ENCODE measurements around the gene ATP2B2. TPM values are rescaled to one million over a fixed set of nuclear protein-coding genes. Genes with fewer than 3 reads are reported as not detected.

Gene ATP2B2
- total RNA-seq, 1 experiment from 2014 or later, result not detected

DNA sequence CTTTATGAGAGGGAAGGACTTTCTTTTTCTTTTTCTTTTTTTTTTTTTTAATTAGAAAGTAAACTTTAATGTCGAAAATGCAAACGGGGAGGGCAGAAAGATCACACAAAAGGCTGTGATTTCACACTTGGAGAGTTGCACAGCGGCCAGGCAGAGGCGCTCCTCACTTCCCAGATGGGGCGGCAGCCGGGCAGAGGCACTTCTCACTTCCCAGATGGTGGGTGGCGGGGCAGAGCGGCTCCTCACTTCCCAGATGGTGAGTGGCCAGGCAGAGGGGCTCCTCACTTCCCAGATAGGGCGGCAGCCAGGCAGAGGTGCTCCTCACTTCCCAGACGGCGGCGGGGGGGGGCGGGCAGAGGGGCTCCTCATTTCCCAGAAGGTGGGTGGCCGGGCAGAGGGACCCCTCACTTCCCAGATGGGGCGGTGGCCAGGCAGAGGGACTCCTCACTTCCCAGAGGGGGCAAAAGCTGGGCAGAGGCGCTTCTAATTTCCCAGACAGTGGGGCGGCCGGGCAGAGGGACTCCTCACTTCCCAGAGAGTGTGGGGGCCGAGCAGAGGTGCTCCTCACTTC, 88.6 kb downstream of the ATP2B2 start:
- no peaks in the 10 kb centered on the region for H3K79me2 ChIP-seq (ENCODE audit: insufficient read depth, low read length)
- H3K4me3 ChIP-seq (replicated peaks in 1 of 2; ENCODE audit: low read depth in 1 of 2, low read length in 2 of 2), result no peak overlapping the region
- no peaks in the 10 kb centered on the region for H4K20me1 ChIP-seq (ENCODE audit: insufficient read depth)
- TF ChIP-seq, protein P1, sequence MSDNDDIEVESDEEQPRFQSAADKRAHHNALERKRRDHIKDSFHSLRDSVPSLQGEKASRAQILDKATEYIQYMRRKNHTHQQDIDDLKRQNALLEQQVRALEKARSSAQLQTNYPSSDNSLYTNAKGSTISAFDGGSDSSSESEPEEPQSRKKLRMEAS (IDR thresholded peaks at IDR 0.05), result no peak
- TF ChIP-seq, protein P2, sequence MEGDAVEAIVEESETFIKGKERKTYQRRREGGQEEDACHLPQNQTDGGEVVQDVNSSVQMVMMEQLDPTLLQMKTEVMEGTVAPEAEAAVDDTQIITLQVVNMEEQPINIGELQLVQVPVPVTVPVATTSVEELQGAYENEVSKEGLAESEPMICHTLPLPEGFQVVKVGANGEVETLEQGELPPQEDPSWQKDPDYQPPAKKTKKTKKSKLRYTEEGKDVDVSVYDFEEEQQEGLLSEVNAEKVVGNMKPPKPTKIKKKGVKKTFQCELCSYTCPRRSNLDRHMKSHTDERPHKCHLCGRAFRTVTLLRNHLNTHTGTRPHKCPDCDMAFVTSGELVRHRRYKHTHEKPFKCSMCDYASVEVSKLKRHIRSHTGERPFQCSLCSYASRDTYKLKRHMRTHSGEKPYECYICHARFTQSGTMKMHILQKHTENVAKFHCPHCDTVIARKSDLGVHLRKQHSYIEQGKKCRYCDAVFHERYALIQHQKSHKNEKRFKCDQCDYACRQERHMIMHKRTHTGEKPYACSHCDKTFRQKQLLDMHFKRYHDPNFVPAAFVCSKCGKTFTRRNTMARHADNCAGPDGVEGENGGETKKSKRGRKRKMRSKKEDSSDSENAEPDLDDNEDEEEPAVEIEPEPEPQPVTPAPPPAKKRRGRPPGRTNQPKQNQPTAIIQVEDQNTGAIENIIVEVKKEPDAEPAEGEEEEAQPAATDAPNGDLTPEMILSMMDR (IDR thresholded peaks at IDR 0.05 in 2 of 3, conservative IDR thresholded peaks at IDR 0.05 in 1 of 3; ENCODE audit: borderline replicate concordance in 1 of 3, insufficient read depth in 1 of 3, low read depth in 2 of 3, low read length in 2 of 3), result no peak
- TF ChIP-seq TCF7L2 (IDR thresholded peaks at IDR 0.05; ENCODE audit: borderline replicate concordance, extremely low read depth, insufficient read depth, insufficient read length) (no peak), POLR2AphosphoS5 (IDR thresholded peaks at IDR 0.05; ENCODE audit: low read depth, low read length) (no peak), ELF1 (IDR thresholded peaks at IDR 0.05; ENCODE audit: borderline replicate concordance, low read depth) (no peak)
- TF ChIP-seq, protein P3, sequence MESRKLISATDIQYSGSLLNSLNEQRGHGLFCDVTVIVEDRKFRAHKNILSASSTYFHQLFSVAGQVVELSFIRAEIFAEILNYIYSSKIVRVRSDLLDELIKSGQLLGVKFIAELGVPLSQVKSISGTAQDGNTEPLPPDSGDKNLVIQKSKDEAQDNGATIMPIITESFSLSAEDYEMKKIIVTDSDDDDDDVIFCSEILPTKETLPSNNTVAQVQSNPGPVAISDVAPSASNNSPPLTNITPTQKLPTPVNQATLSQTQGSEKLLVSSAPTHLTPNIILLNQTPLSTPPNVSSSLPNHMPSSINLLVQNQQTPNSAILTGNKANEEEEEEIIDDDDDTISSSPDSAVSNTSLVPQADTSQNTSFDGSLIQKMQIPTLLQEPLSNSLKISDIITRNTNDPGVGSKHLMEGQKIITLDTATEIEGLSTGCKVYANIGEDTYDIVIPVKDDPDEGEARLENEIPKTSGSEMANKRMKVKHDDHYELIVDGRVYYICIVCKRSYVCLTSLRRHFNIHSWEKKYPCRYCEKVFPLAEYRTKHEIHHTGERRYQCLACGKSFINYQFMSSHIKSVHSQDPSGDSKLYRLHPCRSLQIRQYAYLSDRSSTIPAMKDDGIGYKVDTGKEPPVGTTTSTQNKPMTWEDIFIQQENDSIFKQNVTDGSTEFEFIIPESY (IDR thresholded peaks at IDR 0.05; ENCODE audit: extremely low read depth, insufficient replicate concordance, low read length), result no peak
- no TSS peak for BruUV-seq (replicated peaks)
- intact Hi-C loops (cut with micrococcal nuclease), result no loop called here
- DNase-seq (ENCODE audit: low read depth, low spot score), result no peak
- no peaks in the 10 kb centered on the region for H3K9me2 ChIP-seq (ENCODE audit: insufficient read depth)
- peaks cover 3% of the 10 kb centered on the region; the same call in 1 of the 2 replicates for H3K27me3 ChIP-seq (ENCODE audit: insufficient read depth, low read length)
- no peaks in the 10 kb centered on the region for H3K4me1 ChIP-seq (ENCODE audit: control insufficient read depth in 1 of 2, insufficient read depth in 2 of 2, low read length in 2 of 2)
- H3K4me2 ChIP-seq (ENCODE audit: low read length), result no peak overlapping the region
- no peak for ATAC-seq
- no peaks in the 10 kb centered on the region for H3K36me3 ChIP-seq (ENCODE audit: control insufficient read depth in 1 of 2, insufficient read depth in 2 of 2, low read length in 2 of 2)
- RAD21 ChIA-PET (ENCODE audit: low non-redundant PET in 1 of 2, low total read pairs in 2 of 2, uncharacterized antibody in 2 of 2, unreplicated experiment in 2 of 2), result no interaction called here
- no peak overlapping the region for H2AFZ ChIP-seq (ENCODE audit: low read depth, low read length, poor library complexity, severe bottlenecking)
- CTCF ChIA-PET, result interaction anchor here (1.5 to 1.7 kb wide), 2 partner anchors 290 to 322 kb away, joined by 4 to 26 read pairs; no protein-coding TSS in a partner anchor
- H3K9me3 ChIP-seq (ENCODE audit: control insufficient read depth in 1 of 2, insufficient read depth in 1 of 2, low read depth in 1 of 2, low read length in 2 of 2), result no peaks in the 10 kb centered on the region
- POLR2A ChIA-PET, result no interaction called here
- no peak overlapping the region for H3K9ac ChIP-seq (ENCODE audit: low read length)
- no peak overlapping the region for H3K27ac ChIP-seq (ENCODE audit: low read depth, low read length)

Measured in HCT116 (cell line).